Measurements from ENCODE around the gene PSMD8. TPM values are rescaled to one million over a fixed set of nuclear protein-coding genes. Genes with fewer than 3 reads are reported as not detected.

PSMD8 gene
- total RNA-seq, 1 experiment from 2014 or later: 195 TPM

DNA sequence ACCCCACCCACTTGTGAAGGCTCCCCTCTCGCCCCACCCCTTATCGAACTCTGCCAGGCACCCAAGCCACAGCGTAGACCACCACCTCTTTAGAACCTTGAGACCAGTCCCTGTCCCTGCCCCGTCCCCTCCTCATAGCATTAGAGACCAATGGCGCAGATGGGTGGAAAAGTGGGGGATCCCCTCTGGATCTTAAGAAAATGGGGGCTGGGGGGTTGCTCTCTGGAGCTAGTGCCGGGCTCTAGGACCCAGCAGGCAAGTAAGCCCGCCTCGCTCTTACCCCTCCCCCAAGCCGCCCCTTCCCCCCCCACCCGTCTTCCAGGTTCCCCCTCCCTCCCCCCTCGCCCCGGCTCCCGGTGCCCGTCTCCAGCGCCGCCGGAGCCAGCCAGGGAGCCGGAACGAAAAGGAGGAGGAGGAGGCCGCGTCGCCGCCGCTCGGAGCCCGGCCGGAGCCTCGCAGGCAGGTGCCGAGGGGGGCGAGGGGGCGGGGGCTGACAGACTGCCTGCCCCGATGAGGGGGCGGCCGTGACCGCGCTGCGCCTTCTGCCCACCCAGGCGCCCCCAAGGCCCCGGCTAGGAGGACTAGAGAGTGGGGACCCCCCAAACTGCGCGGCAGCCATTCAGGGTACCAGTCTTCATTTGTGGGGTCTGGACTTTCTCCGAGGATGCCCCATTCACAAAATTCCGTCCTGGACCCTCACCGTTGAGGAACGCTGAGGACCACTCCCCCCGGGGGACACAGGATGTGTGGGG is 14.2 kb downstream of the PSMD8 start, which contains the start of gene SPRED3:
Gene SPRED3, plus strand, starts transcription at position 349 of the 752 bp plus-strand sequence. CDS start 1,606 bp downstream, outside the sequence.
- Histone ChIP-seq H3K79me2 (ENCODE audit: insufficient read depth, low read length) (peaks cover 5% of the 10 kb centered on the region; the same call in 1 of the 2 replicates), H3K4me1 (ENCODE audit: control insufficient read depth in 1 of 2, insufficient read depth in 2 of 2, low read length in 2 of 2) (peaks cover 11 to 52% of the 10 kb centered on the region in 2 experiments), H4K20me1 (ENCODE audit: insufficient read depth) (no peaks in the 10 kb centered on the region), H3K36me3 (ENCODE audit: control insufficient read depth in 1 of 2, insufficient read depth in 2 of 2, low read length in 2 of 2) (peaks cover 3 to 5% of the 10 kb centered on the region in 2 experiments; a peak in 1 of 4 replicates), H3K27me3 (ENCODE audit: insufficient read depth, low read length) (no peaks in the 10 kb centered on the region), H3K27ac (ENCODE audit: low read depth, low read length) (peak within 1 kb of the TSS; percentile 63), H3K9me3 (ENCODE audit: control insufficient read depth in 1 of 2, insufficient read depth in 1 of 2, low read depth in 1 of 2, low read length in 2 of 2) (no peaks in the 10 kb centered on the region), H3K9ac (ENCODE audit: low read length) (peak within 1 kb of the TSS; percentile 58), H3K4me3 (replicated peaks in 1 of 2; ENCODE audit: low read depth in 1 of 2, low read length in 2 of 2) (peak within 1 kb of the TSS; percentile 64 to 68), H3K4me2 (ENCODE audit: low read length) (peak within 1 kb of the TSS; percentile 93), H3K9me2 (ENCODE audit: insufficient read depth) (no peaks in the 10 kb centered on the region), H2AFZ (ENCODE audit: low read depth, low read length, poor library complexity, severe bottlenecking) (no peak within 1 kb of the TSS)
- POLR2A ChIA-PET: interaction anchor here (0.6 to 2.3 kb wide), 7 partner anchors 11 to 1797 kb away, joined by 3 to 44 read pairs (median 6); partner anchors contain the start of genes CATSPERG, FAM98C, PSMD8 and SPINT2
- ATAC-seq: peak; percentile 27
- no TSS peak for BruUV-seq (replicated peaks)
- no peak for DNase-seq (ENCODE audit: low read depth, low spot score)
- RAD21 ChIA-PET (ENCODE audit: low non-redundant PET in 1 of 2, low total read pairs in 2 of 2, uncharacterized antibody in 2 of 2, unreplicated experiment in 2 of 2): interaction anchor here (0.9 to 3.2 kb wide), 5 partner anchors 14 to 145 kb away, joined by 3 to 11 read pairs (median 5); partner anchors contain the start of genes FAM98C (in 2 of the 2), PSMD8 (in 1 of the 2) and SPINT2 (in 1 of the 2)
- intact Hi-C loops (cut with micrococcal nuclease): no loop called here
- CTCF ChIA-PET: interaction anchor here (0.7 to 4.0 kb wide), 7 partner anchors 14 to 542 kb away, joined by 3 to 49 read pairs (median 5); partner anchors contain the start of genes CATSPERG, FAM98C, MRPS12 and PSMD8
- TF ChIP-seq YY1 (IDR thresholded peaks at IDR 0.05; ENCODE audit: extremely low read depth, insufficient replicate concordance, low read depth, low read length): peak; percentile 17
- TF ChIP-seq, protein P1, sequence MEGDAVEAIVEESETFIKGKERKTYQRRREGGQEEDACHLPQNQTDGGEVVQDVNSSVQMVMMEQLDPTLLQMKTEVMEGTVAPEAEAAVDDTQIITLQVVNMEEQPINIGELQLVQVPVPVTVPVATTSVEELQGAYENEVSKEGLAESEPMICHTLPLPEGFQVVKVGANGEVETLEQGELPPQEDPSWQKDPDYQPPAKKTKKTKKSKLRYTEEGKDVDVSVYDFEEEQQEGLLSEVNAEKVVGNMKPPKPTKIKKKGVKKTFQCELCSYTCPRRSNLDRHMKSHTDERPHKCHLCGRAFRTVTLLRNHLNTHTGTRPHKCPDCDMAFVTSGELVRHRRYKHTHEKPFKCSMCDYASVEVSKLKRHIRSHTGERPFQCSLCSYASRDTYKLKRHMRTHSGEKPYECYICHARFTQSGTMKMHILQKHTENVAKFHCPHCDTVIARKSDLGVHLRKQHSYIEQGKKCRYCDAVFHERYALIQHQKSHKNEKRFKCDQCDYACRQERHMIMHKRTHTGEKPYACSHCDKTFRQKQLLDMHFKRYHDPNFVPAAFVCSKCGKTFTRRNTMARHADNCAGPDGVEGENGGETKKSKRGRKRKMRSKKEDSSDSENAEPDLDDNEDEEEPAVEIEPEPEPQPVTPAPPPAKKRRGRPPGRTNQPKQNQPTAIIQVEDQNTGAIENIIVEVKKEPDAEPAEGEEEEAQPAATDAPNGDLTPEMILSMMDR (IDR thresholded peaks at IDR 0.05 in 2 of 3, conservative IDR thresholded peaks at IDR 0.05 in 1 of 3; ENCODE audit: borderline replicate concordance in 1 of 3, insufficient read depth in 1 of 3, low read depth in 2 of 3, low read length in 2 of 3): no peak
